Measurements from ENCODE around the gene SLC35E4. TPM values are rescaled to one million over a fixed set of nuclear protein-coding genes. Genes with fewer than 3 reads are reported as not detected.
A peak's percentile ranks its signal among the peaks of the same experiment; 100 is the strongest.
"Not testable (repeated sequence)": the region's sequence is repeated elsewhere in the genome, so short reads cannot be mapped to it uniquely, and the experiment has no call there.

The SLC35E4 gene
- 2.4 and 3.4 TPM in 2 replicates for total RNA-seq (ENCODE audit: low replicate concordance)
- long read RNA-seq, partial matches to known transcripts, result 0 of 1 reads
- long read RNA-seq, other reads (novel, unspliced or antisense), result 1 of 1 reads

GRCh38 chr22:30635273-30636225, at the start of gene SLC35E4:
TSS of gene SLC35E4 (plus strand) at chr22:30635781. CDS start at chr22:30636451, 670 bp downstream.
- H3K4me1 Mint-ChIP-seq (ENCODE audit: unreplicated experiment), result peaks cover 13% of the 10 kb centered on the region
- TF ChIP-seq CTCF (conservative IDR thresholded peaks at IDR 0.05), result peak; percentile 55
- H3K27ac Mint-ChIP-seq, result peak within 1 kb of the TSS; percentile 82
- no peaks in the 10 kb centered on the region for H3K36me3 Mint-ChIP-seq
- H3K27me3 Mint-ChIP-seq, result no peaks in the 10 kb centered on the region
- peak; percentile 94 for DNase-seq (ENCODE audit: extremely low spot score, unreplicated experiment)
- peak within 1 kb of the TSS; percentile 87 for H3K4me3 Mint-ChIP-seq
- H3K9me3 Mint-ChIP-seq, result no peaks in the 10 kb centered on the region

- H3K27me3 Mint-ChIP-seq, result no peaks in the 10 kb centered on the region
- DNase-seq (ENCODE audit: extremely low spot score, unreplicated experiment), result no peak
- TF ChIP-seq CTCF (conservative IDR thresholded peaks at IDR 0.05), result no peak
- H3K36me3 Mint-ChIP-seq, result peaks cover 11% of the 10 kb centered on the region
- no peak overlapping the region for H3K27ac Mint-ChIP-seq
- H3K9me3 Mint-ChIP-seq, result no peaks in the 10 kb centered on the region
- H3K4me1 Mint-ChIP-seq (ENCODE audit: unreplicated experiment), result no peaks in the 10 kb centered on the region
- no peak overlapping the region for H3K4me3 Mint-ChIP-seq
Observed at GRCh38 chr22:30586414-30586813, 49.2 kb upstream of the SLC35E4 start.

- H3K4me3 Mint-ChIP-seq, result no peak overlapping the region
- no peak for TF ChIP-seq CTCF (conservative IDR thresholded peaks at IDR 0.05)
- no peaks in the 10 kb centered on the region for H3K9me3 Mint-ChIP-seq
- peaks cover 17% of the 10 kb centered on the region for H3K27me3 Mint-ChIP-seq
- H3K27ac Mint-ChIP-seq, result no peak overlapping the region
- peaks cover 8% of the 10 kb centered on the region for H3K36me3 Mint-ChIP-seq
- DNase-seq (ENCODE audit: extremely low spot score, unreplicated experiment), result no peak
- no peaks in the 10 kb centered on the region for H3K4me1 Mint-ChIP-seq (ENCODE audit: unreplicated experiment)
Observed at GRCh38 chr22:30591191-30591587, 44.4 kb upstream of the SLC35E4 start.

- no peak within 1 kb of the TSS for H3K27ac Mint-ChIP-seq
- peaks cover 4% of the 10 kb centered on the region for H3K36me3 Mint-ChIP-seq
- H3K27me3 Mint-ChIP-seq, result peaks cover 17% of the 10 kb centered on the region
Observed at GRCh38 chr22:30591588-30592359, 43.8 kb upstream of the SLC35E4 start, which contains the start of gene PES1. TSS of gene PES1 (minus strand) at chr22:30591910. CDS start at chr22:30591833, 77 bp downstream.

GRCh38 chr22:30592360-30592713, 43.2 kb upstream of the SLC35E4 start:
- H3K4me1 Mint-ChIP-seq (ENCODE audit: unreplicated experiment); H3K36me3 Mint-ChIP-seq; H3K4me3 Mint-ChIP-seq; DNase-seq (ENCODE audit: extremely low spot score, unreplicated experiment); H3K9me3 Mint-ChIP-seq; H3K27ac Mint-ChIP-seq: not testable (repeated sequence)
- peaks cover 17% of the 10 kb centered on the region for H3K27me3 Mint-ChIP-seq

More at GRCh38 chr22:30591588-30592359, 43.8 kb upstream of the SLC35E4 start, which contains the start of gene PES1:
- peak; percentile 92 for DNase-seq (ENCODE audit: extremely low spot score, unreplicated experiment)
- Mint-ChIP-seq H3K4me3 (no peak within 1 kb of the TSS), H3K9me3 (no peaks in the 10 kb centered on the region), H3K4me1 (ENCODE audit: unreplicated experiment) (no peaks in the 10 kb centered on the region)
- no peak for TF ChIP-seq CTCF (conservative IDR thresholded peaks at IDR 0.05)
